HG03460 (cell line): Measurements from ENCODE around the gene SERF1B.
A peak's percentile ranks its signal among the peaks of the same experiment; 100 is the strongest.
"Not testable (repeated sequence)": the region's sequence is repeated elsewhere in the genome, so short reads cannot be mapped to it uniquely, and the experiment has no call there.

Source experiments
- ATAC-seq: cut with Tn5 transposase; IDR thresholded peaks from one replicate; pipeline ENCODE4 v1.9.1; 2021; ENCODE audit not compliant: unreplicated experiment

SERF1B gene

DNA sequence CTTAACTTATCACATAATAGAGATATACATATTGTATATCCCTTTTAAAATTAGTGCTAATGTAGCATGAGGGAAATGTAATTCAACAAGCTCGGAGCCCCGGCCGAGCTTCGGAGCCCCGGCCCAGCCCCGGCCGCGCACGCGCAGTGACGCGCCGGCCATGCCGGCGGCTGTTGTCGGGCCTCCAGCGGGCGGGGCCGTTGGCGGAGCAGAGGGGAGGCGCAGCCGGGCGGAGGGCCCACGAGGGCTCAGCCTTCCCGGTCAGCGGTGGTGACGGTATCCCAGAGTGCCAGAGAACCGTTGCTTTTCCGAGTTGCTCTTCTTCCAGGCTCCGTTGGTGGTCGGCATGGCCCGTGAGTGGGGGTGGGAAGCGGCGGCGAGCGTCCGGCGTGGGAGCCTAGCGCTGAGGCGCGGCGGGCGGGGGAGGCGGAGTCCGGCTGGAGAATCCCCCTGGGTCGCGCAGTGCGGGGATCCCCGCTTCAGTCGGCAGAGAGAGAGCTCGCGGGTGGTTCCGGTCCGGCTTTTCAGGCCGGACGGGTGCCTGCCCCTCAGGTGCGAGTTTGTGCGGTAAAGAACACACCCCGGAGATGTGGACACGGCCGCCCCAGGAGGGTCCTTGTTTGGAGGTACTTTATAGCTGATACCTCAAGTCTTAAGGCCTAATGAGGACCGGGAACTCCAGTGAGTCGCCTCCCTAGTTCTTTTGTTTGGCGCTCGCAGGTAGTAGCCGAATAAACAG is at the start of gene SERF1B:
Gene SERF1B, plus strand, starts transcription at position 146 of the 739 bp plus-strand sequence. Its CDS starts 201 bp downstream, at position 347.
- ATAC-seq, result peak; percentile 87

DNA sequence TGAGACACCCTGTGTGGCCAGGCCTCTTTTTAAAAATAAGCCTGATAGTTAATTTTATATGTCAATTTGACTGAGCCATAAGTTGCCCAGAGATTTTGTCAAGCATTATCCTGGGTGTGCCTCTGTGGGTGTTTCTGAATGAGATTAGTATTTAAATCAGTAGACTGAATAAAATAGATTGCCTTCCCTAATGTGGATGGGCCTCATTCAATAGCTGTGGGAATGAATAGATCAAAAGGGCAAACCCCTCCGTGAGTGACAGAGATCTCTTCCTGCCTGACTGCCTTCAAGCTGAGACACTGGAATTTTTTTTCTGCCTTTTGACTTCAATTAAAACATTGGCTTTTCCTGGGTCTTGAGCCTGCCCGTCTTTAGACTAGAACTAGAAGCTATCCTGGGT is 33.3 kb upstream of the SERF1B start:
- ATAC-seq, result not testable (repeated sequence)

- ATAC-seq, result not testable (repeated sequence)
Measured at GRCh38 chr5:69995535-69995934, 29.5 kb upstream of the SERF1B start.

GRCh38 chr5:70020660-70021059 is 4.4 kb upstream of the SERF1B start:
- not testable (repeated sequence) for ATAC-seq

GRCh38 chr5:70025845-70026145 is 744 bp downstream of the SERF1B start:
- peak; percentile 8 for ATAC-seq

- not testable (repeated sequence) for ATAC-seq
Measured at GRCh38 chr5:70031204-70031603, 6.2 kb downstream of the SERF1B start.

- not testable (repeated sequence) for ATAC-seq
Measured at GRCh38 chr5:70041411-70041810, 16.4 kb downstream of the SERF1B start.

GRCh38 chr5:70049790-70050142 is 24.7 kb downstream of the SERF1B start:
- peak; percentile 35 for ATAC-seq

DNA sequence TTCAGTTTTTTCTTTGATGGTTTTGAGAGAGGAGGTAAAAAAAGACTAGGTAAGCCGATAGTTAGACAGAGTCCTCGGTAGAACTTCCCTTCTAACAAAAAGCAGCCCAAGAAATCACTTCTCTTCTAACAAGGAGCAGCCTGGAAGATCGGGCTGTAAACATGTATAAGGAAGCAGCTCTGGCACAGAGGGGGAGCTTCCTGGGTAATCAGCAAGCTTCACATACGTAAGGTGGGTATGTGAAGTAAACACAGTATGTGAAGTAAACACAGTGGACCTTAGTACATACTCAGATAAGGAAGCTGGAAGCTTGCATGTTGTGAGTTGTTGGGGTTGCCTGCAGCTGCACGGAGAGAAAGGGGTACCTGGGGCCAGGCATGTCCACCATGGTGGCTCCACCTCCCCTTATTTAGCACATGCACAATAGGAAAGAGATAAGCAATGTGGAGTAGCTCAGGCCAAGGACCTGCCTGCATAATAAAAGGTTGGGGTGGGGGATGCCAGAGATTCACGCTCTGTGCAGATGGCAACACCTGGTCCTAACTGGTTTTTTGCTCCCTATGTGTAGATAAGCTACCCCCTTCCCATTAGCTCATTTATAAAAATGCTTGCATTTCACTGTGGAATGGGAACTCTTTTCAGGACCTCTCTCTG is 31.4 kb downstream of the SERF1B start:
- not testable (repeated sequence) for ATAC-seq

DNA sequence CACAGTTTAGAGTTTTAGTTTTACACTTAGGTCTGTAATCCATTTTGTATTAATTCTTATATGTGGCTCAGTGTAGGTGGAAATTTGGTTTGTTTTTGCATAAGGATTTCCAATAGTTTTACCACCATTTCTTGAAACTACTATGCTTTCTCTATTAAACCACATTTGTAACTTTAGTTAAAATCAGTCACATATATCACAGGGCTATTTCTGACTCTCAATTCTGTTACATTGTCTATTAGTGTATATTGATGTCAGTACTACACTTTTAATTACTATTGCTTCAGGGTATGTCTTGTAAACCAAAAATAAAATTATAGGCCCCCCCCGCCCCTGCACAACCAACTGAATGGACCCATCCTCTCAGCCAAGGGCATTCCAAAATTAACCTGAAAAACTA is 32.1 kb downstream of the SERF1B start:
- ATAC-seq, result not testable (repeated sequence)

DNA sequence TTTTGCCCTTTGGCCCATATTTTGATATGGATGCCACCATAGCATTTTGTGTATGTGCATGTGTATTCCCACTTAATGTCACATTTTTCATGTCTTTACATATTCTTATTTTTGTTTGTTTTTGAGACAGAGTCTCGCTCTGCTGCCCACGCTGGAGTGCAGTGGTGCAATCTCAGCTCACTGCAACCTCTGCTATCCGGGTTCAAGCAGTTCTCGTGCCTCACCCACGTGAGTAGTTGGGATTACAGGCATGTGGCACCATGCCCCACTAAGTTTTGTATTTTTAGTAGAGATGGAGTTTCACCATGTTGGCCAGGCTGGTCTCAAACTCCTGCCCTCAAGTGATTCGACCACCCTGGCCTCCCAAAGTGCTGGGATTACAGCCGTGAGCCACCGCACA is 52.6 kb downstream of the SERF1B start:
- ATAC-seq, result not testable (repeated sequence)

DNA sequence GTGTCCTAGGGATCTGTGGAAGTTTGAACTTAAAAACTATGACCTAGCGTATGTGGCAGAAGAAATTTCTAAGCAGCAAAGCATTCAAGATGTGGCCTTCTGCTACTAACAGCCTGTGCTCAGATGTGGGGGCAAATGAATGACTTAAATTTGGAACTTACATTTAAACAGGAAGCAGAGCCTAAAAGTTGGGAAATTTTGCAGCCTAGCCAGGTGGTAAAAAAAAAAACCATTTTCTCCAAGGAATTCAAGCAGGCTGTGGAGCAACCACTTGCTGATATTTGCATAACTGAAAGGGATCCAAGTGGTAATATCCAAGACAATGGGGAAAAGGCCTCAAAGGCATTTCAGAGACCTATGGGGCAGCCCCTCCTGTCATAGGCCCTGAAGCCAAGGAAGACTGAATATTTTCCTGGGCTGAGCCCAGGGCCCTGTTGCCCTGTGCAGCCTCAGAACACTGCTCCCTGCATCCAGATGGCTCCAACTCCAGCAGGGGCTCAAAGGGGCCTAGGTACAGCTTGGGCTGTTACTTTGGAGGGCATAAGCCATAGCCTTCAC is 63.9 kb downstream of the SERF1B start:
- ATAC-seq, result not testable (repeated sequence)

- ATAC-seq, result not testable (repeated sequence)
Measured at GRCh38 chr5:70091776-70092175, 66.7 kb downstream of the SERF1B start.
